ENCODE measurements around the gene CACNA1D. TPM values are rescaled to one million over a fixed set of nuclear protein-coding genes. Genes with fewer than 3 reads are reported as not detected.
A peak's percentile ranks its signal among the peaks of the same experiment; 100 is the strongest.

CACNA1D gene
- total RNA-seq, 4 donors from 2014 or later, result 5.7 to 38.2 (median 20.0) TPM

- TF ChIP-seq POLR2A (IDR thresholded peaks at IDR 0.05), result no peak
- TF ChIP-seq CTCF (IDR thresholded peaks at IDR 0.05), result no peak
- TF ChIP-seq EP300 (IDR thresholded peaks at IDR 0.05), result no peak
- Histone ChIP-seq H3K4me3 (no peak overlapping the region), H3K27ac (peak overlapping the region in 2 of 4 donors; percentile 20 to 28), H3K27me3 (no peaks in the 10 kb centered on the region), H3K9me3 (no peaks in the 10 kb centered on the region), H3K4me1 (peaks cover 0 to 51% (median 0%) of the 10 kb centered on the region in 4 donors), H3K36me3 (no peaks in the 10 kb centered on the region)
- DNase-seq (ENCODE audit: low spot score in 2 of 2), result no peak
- WGBS, 2 donors, result 63 to 67% methylated on average over 8 of the region's 8 CpGs
These were observed 180.2 kb downstream of the CACNA1D start for GRCh38 chr3:53674582-53674981.

DNA sequence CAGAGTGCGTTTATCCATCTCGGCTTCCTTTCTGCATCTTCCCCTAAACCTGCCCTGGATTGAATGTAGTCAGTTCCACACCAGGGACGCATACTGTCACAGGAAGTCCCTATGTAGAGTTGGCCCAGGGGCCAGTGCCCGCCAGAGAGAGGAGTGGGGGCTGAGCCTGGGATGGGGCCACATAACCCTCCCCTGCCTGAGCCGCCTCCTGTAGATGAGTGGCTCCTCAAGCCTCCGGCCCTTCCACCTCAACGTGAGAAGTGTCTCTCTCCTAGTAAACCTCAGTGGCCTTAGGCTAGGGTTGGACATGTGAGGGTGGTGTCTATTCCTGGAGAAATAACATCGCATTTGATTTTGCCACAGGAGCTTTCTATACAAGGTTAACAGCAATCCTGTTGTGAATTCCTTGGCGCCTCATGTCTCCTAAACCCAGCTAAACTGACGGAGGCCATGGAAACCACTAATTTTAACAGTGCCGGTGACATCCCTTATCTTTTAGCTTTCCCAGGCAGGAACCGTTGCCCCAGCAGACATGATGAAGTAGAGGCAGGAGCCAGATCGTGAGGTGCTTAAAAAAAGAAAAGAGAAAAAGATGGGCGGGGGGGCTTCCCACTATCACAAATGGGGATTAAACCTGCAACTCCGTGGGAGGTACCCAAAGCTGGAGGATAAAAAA, 180.7 kb downstream of the CACNA1D start:
- WGBS, 2 donors, result 86 to 87% methylated on average over 15 of the region's 15 CpGs

GRCh38 chr3:53675942-53676341, 181.5 kb downstream of the CACNA1D start:
- whole genome bisulfite sequencing, 2 donors, result 77 to 82% methylated on average over 11 of the region's 11 CpGs
- peaks cover 0 to 51% (median 0%) of the 10 kb centered on the region in 4 donors for H3K4me1 ChIP-seq
- no peaks in the 10 kb centered on the region for H3K36me3 ChIP-seq
- DNase-seq (ENCODE audit: low spot score in 2 of 2), result no peak
- no peaks in the 10 kb centered on the region for H3K9me3 ChIP-seq
- H3K27ac ChIP-seq, result no peak overlapping the region
- H3K4me3 ChIP-seq, result no peak overlapping the region
- no peak for TF ChIP-seq CTCF (IDR thresholded peaks at IDR 0.05)
- no peak for TF ChIP-seq POLR2A (IDR thresholded peaks at IDR 0.05)
- no peak for TF ChIP-seq EP300 (IDR thresholded peaks at IDR 0.05)
- H3K27me3 ChIP-seq, result no peaks in the 10 kb centered on the region

More for the DNA sequence above, 180.7 kb downstream of the CACNA1D start:
- H3K4me3 ChIP-seq, result no peak overlapping the region
- no peaks in the 10 kb centered on the region for H3K9me3 ChIP-seq
- no peak for DNase-seq (ENCODE audit: low spot score in 2 of 2)
- peak overlapping the region in 2 of 4 donors; percentile 20 to 28 for H3K27ac ChIP-seq
- H3K27me3 ChIP-seq, result no peaks in the 10 kb centered on the region
- no peak for TF ChIP-seq POLR2A (IDR thresholded peaks at IDR 0.05)
- TF ChIP-seq EP300 (IDR thresholded peaks at IDR 0.05), result no peak
- no peak for TF ChIP-seq CTCF (IDR thresholded peaks at IDR 0.05)
- peaks cover 0 to 52% (median 0%) of the 10 kb centered on the region in 4 donors for H3K4me1 ChIP-seq
- H3K36me3 ChIP-seq, result no peaks in the 10 kb centered on the region

- Histone ChIP-seq H3K36me3 (no peaks in the 10 kb centered on the region), H3K4me3 (no peak overlapping the region), H3K4me1 (peaks cover 0 to 36% (median 0%) of the 10 kb centered on the region in 4 donors), H3K9me3 (no peaks in the 10 kb centered on the region), H3K27ac (no peak overlapping the region), H3K27me3 (no peaks in the 10 kb centered on the region)
- no peak for TF ChIP-seq CTCF (IDR thresholded peaks at IDR 0.05)
- TF ChIP-seq EP300 (IDR thresholded peaks at IDR 0.05), result no peak
- no peak for TF ChIP-seq POLR2A (IDR thresholded peaks at IDR 0.05)
- DNase-seq (ENCODE audit: low spot score in 2 of 2), result no peak
- 63 to 69% methylated on average over 4 of the region's 4 CpGs for WGBS, 2 donors
These were observed 183.0 kb downstream of the CACNA1D start for GRCh38 chr3:53677413-53677812.

- DNase-seq (ENCODE audit: low spot score in 2 of 2), result peak in 1 of 2 donors; percentile 33
- peaks cover 0 to 11% (median 0%) of the 10 kb centered on the region in 4 donors for H3K4me1 ChIP-seq
- H3K9me3 ChIP-seq, result no peaks in the 10 kb centered on the region
- TF ChIP-seq EP300 (IDR thresholded peaks at IDR 0.05) (no peak), POLR2A (IDR thresholded peaks at IDR 0.05) (no peak), CTCF (IDR thresholded peaks at IDR 0.05) (no peak)
- no peaks in the 10 kb centered on the region for H3K36me3 ChIP-seq
- no peak overlapping the region for H3K4me3 ChIP-seq
- H3K27ac ChIP-seq, result no peak overlapping the region
- WGBS, 2 donors, result 12 to 24% methylated on average over 6 of the region's 6 CpGs
- H3K27me3 ChIP-seq, result no peaks in the 10 kb centered on the region
These were observed 185.6 kb downstream of the CACNA1D start for GRCh38 chr3:53680028-53680427.
